ENCODE results near the gene CTRB1. TPM values are rescaled to one million over a fixed set of nuclear protein-coding genes. Genes with fewer than 3 reads are reported as not detected.

The CTRB1 gene
- total RNA-seq, 1 donor from 2014 or later, result not detected

DNA sequence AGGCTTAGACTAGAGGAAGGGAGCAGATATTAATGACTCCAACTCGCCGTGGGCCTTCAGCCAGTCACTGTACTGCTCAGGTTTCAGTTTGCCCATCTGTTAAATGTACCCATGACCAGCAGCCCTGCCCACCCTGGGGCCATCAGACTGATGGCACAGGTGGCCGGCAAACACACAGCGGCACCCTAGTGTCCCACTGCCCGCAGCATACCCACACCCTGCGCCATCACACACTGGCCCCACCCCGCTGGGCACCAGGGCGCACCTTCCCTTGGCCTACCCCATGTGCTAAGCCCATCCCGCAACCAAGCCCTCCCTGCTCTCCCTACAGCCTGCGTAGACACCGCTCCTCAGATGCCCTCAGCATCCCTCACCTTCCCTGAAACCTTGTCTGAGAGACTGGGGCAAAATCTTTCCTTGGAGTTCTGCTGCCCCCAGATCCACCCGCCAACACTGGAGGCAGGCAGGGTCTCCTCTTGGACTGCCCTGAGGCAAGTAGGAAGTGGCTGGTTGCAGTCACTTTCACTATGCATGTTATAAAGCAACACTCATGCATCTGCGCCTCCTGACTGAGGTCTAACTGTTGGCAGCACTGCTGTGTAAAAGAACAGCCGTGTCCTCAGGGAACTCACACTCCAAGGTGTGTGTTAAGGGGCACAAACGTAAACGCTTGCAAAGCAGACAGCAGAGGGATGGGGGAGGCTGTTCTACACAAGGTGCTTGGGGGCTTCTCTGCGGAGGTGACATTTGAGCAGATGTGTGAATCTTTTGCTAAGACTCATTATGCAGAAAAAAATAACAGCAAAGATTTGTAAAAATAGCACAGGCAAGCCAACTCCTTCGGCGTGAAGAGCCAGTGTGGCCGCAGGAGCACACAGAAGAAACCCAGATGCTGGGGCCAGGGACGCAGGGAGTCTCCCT, 39.4 kb downstream of the CTRB1 start:
- Histone ChIP-seq H3K4me1 (peaks cover 54 to 94% of the 10 kb centered on the region in 2 donors), H3K9me3 (no peaks in the 10 kb centered on the region), H3K27me3 (no peaks in the 10 kb centered on the region), H3K4me3 (no peak overlapping the region), H3K27ac (peak overlapping the region; percentile 83 to 94), H3K36me3 (no peaks in the 10 kb centered on the region)
- intact Hi-C loops (cut with DNase I), result no loop called here
- TF ChIP-seq CTCF (IDR thresholded peaks at IDR 0.05), result no peak
- no peak for DNase-seq (ENCODE audit: low spot score in 2 of 2)

GRCh38 chr16:75258807-75259141, 40.0 kb downstream of the CTRB1 start:
- no peak overlapping the region for H3K4me3 ChIP-seq
- intact Hi-C loops (cut with DNase I), result no loop called here
- H3K27me3 ChIP-seq, result no peaks in the 10 kb centered on the region
- H3K36me3 ChIP-seq, result no peaks in the 10 kb centered on the region
- TF ChIP-seq CTCF (IDR thresholded peaks at IDR 0.05), result no peak
- DNase-seq (ENCODE audit: low spot score in 2 of 2), result no peak
- H3K27ac ChIP-seq, result peak overlapping the region; percentile 15 to 94
- no peaks in the 10 kb centered on the region for H3K9me3 ChIP-seq
- H3K4me1 ChIP-seq, result peaks cover 57 to 90% of the 10 kb centered on the region in 2 donors

- no peak for TF ChIP-seq CTCF (IDR thresholded peaks at IDR 0.05)
- no peaks in the 10 kb centered on the region for H3K36me3 ChIP-seq
- H3K27me3 ChIP-seq, result no peaks in the 10 kb centered on the region
- H3K9me3 ChIP-seq, result no peaks in the 10 kb centered on the region
- H3K4me1 ChIP-seq, result peaks cover 45 to 69% of the 10 kb centered on the region in 2 donors
- H3K27ac ChIP-seq, result peak overlapping the region; percentile 90 to 95
- no peak for DNase-seq (ENCODE audit: low spot score in 2 of 2)
- peak overlapping the region in 1 of 2 donors; percentile 86 for H3K4me3 ChIP-seq
- intact Hi-C loops (cut with DNase I), result no loop called here
Measured at GRCh38 chr16:75260851-75261589, 42.2 kb downstream of the CTRB1 start.

GRCh38 chr16:75261590-75262078, 42.8 kb downstream of the CTRB1 start:
- Histone ChIP-seq H3K27ac (peak overlapping the region; percentile 90 to 95), H3K4me1 (peaks cover 45 to 66% of the 10 kb centered on the region in 2 donors), H3K27me3 (no peaks in the 10 kb centered on the region), H3K9me3 (no peaks in the 10 kb centered on the region), H3K36me3 (no peaks in the 10 kb centered on the region), H3K4me3 (peak overlapping the region in 1 of 2 donors; percentile 86)
- no peak for TF ChIP-seq CTCF (IDR thresholded peaks at IDR 0.05)
- intact Hi-C loops (cut with DNase I), result no loop called here
- no peak for DNase-seq (ENCODE audit: low spot score in 2 of 2)

DNA sequence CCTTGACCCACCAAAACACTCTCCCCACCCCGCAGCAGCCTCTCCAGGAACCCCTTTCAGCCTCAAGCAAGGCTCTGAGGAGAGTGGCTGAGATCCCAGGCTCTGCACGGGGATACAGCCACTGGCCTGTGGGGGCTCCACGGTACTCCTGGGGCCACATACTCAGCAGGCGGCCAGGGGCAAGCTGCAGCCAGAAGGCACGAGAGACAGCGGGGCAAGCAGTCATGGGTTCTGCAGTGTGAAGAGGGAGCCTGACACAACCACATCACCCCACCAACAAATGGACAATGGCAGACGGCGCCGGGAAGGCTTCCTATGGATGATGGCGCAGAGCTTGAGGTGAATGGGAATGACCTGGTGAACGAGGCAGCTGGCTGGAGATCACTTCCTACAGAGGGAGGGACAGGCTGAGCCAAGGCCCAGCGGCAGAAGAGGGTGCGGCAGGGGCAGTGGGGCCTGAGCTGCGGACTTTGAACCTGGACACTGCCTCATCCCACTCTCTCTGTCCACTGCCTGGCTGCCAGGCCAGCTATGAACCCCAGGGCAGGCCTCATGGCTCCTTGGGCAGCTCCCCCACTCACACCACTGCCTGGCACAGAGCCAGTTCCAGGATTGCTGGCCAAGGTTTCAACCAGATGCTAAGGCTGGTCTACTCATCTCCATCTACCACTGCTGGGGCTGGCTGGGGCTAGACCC, 43.5 kb downstream of the CTRB1 start:
- intact Hi-C loops (cut with DNase I), result no loop called here
- peak in 1 of 2 donors; percentile 76 for DNase-seq (ENCODE audit: low spot score in 2 of 2)
- Histone ChIP-seq H3K4me1 (peaks cover 43 to 62% of the 10 kb centered on the region in 2 donors), H3K4me3 (peak overlapping the region; percentile 5 to 86), H3K36me3 (no peaks in the 10 kb centered on the region), H3K9me3 (no peaks in the 10 kb centered on the region), H3K27me3 (no peaks in the 10 kb centered on the region), H3K27ac (peak overlapping the region; percentile 90 to 95)
- TF ChIP-seq CTCF (IDR thresholded peaks at IDR 0.05), result no peak

All from ascending aorta (tissue), 2 donors.